Left renal pelvis (tissue), 4 donors: ENCODE measurements around the gene APRT. TPM values are rescaled to one million over a fixed set of nuclear protein-coding genes. Genes with fewer than 3 reads are reported as not detected.
"Not testable (repeated sequence)": the region's sequence is repeated elsewhere in the genome, so short reads cannot be mapped to it uniquely, and the experiment has no call there.

Source experiments
- DNase-seq, 4 donors: peaks; one replicate each; pipeline ENCODE4 v3.0.0-alpha.2; 2013; ENCODE audit warnings: low read depth in 4 of 4, low spot score in 3 of 4
- polyA plus RNA-seq, 4 donors: library from polyadenylated mRNA; unstranded; fragments of 120-200 nt; gene quantifications; one replicate each; pipeline ENCODE4 v1.2.1, GENCODE V29; 2013; ENCODE audit not compliant: insufficient read length in 4 of 4

APRT gene
- polyA plus RNA-seq, 4 donors = 57.9 to 122 (median 80.7) TPM

DNA sequence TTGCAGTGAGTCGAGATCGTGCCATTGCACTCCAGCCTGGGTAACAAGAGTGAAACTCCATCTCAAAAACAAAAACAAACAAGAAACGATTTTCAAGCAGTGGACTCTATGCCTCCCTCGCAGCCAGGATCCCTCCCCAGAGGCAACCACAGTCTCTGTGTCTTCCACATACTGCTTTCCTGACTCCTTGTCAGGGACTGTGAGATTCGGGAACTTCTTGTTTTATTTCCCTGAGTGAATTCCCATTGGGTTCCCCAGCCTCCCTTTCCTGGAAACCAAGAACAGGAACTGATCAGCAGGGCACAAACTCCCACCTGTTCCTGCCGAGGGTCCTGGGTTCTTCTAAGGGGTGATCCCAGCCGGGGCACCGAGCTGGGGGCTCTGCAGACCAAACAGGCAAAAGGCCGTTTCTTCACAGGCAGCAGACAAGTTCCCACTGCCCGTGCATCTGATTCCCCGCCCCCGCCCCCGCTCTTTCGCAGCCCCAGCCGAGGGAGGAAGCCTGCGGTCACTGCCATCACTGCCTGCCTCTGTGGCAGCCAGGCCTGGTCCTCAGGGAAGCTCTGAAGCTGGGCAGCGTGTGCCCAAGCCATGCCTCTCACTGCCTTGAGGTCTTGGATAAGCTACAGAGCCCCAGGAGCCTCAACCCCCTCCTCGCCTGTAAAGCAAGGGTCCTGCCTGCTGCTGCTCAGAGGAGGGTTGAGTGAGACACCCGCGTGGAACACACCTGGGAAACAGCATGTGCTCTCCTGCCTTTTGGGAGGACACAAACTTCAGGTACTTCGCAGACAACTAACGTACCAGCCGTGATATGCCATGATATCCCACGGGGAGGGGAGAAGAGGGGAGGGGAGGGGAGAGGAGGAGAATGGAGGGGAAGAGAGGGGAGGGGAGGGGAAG is 21.2 kb downstream of the APRT start:
- DNase-seq = no peak

DNA sequence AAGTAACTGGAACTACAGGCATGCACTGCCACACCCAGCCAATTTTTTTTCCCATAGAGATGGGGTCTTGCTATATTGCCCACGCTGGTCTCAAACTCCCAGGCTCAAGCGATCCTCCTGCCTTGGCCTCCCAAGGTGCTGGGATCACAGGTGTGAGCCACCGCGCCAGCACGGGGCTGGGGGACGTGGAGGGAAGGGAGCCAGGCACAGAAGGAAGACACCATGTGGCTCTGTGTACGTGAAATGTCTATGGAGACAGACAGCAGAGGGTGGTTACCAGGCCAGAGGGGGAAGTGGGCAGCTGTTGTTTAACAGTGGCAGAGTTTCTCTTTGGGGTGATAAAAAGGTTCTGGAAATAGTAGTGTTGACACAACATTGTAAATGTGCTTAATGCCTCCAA is 22.1 kb downstream of the APRT start:
- DNase-seq = no peak

DNA sequence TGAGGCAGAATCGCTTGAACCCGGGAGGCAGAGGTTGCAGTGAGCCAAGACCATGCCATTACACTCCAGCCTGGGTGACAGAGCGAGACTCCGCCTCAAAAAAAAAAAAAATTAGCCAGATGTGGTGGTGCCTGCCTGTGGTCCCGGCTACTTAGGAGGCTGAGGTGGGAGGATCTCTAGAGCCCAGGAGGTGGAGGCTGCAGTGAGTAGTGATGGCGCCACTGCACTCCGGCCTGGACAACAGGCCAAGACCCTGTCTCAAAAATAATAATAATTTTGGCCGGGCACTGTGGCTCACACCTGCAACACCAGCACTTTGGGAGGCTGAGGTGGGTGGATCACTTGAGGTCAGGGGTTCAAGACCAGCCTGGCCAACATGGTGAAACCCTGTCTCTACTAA is 23.0 kb downstream of the APRT start:
- DNase-seq = not testable (repeated sequence)

DNA sequence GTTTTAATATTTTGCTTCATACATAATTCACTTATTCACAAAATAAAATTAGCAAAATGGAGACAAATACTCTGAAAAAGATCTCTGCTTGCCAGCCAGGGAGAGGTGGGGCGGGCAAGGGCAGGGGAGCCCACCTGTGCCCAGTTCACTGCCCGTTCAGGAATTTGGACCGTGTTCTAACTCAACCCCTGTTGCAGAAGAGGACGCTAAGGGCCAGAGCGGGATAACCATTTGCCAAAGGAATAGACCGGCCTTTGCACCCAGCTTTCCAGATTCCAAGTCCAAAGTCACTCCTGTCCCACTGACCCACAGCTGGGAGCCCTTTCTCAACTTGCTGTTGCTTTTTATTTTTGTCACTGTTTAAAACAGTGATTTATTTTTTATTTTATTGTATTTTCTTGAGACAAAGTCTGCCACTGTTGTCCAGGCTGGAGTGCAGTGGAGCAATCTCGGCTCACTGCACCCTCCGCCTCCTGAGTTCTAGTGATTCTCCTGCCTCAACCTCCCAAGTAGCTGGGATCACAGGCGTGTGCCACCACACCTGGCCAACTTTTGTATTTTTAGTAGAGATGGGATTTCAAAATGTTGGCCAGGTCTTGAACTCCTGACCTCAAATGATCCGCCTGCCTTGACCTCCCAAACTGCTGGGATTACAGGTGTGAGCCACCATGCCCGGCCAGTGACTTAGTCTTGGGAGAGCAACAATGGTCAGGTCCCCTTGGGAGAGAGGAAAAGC is 24.0 kb downstream of the APRT start:
- no peak for DNase-seq

DNA sequence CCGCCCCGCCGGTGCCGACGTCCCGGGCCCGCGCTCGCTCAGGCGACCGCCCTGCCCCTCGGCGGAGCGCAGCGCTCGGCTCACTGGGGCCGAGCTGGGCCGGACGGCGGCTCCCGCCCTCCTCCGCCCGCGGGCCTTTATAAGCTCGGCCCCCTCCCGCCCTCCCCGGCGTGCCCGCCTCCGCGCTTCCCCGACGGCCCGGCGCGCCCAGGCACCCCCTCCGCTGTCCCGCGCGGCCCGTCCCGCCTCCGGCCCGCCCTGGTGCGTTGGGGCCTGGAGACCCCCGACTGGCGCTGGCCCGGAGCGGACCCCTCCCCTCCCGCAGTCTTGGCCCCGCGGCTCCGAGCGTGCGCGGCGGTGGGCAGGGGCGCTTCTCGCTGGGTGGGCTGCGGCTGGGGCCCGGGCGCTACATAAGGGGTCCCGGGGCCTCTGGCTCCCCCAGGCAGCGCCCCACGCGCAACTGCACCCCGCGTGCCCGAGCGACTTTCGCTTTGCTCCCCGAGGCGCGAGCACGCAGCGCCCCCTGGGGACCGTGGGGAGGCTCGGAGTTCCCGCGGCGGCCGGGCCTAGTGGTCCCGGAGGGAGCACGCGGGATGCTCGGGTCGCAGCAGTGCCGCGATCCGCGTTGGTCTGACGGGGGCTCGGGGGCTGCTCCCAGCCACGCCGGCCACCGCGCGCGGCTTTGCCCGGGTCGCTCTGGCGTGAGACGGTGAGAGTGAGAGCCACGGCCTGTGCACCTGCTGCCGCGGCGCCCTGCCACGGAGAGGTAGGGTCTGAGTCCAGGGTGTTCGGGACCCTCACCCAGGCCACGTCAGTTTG is 26.4 kb downstream of the APRT start, which contains the start of gene PIEZO1:
Gene PIEZO1 (minus strand): TSS at position 115 of the 819 bp plus-strand sequence. CDS start 256 bp downstream, outside the sequence.
- DNase-seq = no peak

DNA sequence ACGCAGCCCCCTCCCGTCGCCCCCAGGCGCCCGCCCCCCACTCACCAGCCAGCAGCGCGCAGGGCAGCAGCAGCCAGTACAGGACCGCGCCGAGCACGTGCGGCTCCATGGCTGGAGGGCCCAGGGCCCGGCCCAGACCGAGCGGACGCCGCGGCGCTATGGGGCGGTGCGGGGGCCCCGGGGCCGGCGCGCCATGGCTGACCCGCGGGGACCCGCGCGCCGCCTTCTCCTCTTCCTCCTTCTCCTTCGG is 26.9 kb downstream of the APRT start:
- DNase-seq = no peak

DNA sequence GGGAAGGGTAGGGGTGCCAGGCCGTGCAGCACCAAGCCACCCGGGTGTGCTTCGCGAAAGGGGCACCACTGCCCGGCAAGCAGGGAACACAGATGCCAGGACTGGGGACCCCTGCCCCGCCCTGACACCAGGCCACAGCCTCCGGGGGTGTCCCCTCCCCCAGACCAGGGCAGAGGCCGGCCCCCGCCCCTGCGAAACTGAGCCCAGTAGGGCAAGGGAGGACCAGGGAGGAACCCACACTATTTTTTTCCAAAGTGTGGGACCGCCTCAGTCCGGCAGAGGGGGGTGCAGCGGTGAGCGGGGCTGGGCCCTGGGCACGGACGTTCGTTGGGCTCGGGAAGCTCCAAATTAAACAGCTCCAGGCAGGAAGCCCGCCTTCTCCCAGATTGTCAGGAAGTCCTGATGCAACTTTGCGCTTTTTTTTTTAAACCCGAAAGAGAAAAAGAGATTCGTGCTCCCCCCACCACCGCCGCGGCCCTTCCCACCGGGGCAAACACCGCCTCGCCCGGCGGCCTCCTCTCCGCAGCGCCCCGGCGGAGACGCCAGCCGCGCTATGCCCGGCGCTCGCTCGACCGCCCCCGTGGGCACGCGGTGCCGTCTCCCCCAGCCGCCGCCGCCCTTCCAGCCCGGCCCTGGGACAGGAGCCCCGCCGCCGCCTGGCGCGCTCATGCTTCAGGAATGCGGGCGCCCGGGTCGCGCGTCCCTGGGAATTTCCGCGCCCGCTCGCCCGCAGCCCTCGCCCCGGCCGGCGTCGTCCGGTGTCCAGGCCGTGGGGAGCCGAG is 27.5 kb downstream of the APRT start:
- DNase-seq = no peak

DNA sequence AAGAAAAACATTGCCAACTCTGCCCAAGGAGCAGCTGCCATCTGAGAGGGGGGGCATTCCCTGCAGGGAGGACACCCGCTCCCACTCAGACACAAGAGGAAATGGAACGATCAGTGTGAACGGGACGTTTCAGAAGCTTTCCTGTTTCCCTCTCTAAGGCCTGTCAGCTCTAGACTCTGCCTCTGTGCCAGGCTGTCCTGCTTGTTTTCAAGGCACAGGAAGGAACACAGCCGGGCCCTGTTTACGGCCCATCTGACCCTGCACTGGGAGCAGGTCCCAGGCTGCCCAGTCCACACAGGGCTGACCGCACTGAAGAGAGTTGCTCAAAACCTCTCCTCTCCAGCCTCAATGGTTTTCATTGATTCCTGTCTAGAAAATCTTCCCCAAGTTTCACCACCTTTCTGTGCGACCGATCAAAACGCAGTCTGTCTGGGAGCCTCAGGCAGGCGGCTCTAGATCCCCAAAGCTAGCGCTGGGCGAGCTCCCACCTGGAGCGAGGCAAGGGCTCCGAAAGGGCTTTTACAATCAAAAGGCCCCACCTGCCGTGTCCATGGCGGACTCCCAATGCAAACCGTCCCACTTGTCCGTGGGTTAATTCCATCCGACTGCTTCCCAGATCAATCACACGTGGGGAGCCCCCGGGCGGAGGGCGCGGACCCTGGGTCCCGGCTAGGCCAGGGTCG is 28.2 kb downstream of the APRT start:
- no peak for DNase-seq

DNA sequence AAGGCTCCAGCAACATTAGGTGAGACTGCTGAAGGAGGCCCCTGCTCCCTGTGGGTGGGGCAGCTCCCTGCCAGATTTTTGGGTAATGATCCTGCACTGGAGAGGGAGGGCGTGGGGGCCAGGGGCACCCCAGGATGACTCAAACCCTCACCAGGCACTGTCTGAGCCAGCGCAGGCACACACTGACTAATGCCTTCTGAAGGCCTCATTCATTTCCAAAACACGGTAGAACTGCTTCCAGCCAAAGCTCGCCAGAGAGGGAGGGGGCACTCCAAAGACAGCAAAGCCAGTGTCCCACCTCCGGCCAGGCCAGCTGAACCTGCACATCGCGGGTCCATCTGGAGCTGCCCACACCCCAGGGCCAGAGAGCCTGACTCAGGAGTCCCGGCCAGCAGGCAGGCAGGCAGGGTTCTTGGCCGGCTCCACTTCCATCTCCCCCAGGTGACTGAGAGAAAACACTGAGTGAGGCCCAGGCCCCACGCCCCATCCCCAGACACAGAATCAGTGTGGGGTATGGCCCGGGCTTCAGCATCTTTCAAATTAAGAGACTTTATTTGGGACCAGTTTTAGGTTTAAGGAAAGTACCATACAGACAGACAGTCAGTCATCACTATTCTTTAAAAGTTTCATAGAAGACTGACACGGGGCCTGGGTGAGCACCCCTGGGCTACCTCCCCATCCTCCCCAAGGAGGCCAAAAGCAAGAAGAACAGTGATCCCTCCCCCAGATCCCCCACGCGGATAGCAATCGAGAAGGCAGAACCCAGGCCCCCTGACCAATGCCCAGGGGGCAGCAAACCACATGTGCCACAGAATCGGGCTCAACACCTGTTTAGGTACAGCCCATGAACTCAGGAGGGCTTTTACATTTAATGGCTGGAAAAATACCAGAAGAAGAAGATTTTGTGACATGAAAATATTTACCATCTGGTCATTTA is 29.0 kb downstream of the APRT start:
- no peak for DNase-seq

DNA sequence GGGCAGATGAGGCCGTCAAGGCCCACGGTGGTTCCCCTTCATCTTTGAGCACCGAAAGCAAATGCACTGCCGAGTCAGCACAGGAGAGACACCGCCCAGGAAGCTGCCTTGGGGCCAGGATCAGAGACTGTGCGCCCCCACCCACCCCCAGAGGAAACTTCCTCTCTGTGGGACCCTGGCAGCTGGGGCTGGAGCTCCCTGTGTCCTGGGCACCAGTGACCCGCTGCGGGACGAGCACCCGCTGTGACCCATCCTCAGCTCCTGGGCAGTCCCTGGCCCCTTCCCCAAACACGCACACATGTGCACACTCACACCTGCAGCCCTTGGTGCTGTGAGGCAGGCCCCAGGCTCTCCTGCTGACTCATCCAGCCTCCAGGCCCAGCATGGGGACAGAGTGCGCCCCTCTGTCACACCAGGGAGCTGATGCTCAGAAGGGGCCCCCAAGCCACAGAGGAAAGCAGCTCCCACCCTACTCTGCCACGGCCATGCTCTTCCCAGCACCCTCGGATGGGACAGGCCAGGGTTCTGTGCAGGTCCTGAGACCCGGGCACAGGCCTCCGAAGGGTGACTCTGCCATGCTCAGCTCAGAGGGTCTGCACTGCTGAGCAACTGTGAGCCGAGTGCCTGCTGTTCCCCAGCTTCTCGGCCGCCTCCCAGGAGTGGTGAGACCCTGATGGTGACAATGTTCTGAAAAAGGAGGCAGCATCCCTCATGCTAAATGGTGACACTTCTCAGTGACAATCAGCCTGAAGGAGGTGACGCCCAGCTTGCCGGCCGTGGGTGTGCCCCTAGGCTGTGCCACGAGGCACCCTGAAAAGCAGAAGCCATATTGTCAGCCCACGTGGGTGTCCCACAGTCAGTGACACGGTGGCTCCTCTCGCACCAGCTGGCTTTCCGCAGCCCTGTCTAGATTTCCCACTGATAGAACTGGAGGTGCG is 30.3 kb downstream of the APRT start:
- DNase-seq = no peak

DNA sequence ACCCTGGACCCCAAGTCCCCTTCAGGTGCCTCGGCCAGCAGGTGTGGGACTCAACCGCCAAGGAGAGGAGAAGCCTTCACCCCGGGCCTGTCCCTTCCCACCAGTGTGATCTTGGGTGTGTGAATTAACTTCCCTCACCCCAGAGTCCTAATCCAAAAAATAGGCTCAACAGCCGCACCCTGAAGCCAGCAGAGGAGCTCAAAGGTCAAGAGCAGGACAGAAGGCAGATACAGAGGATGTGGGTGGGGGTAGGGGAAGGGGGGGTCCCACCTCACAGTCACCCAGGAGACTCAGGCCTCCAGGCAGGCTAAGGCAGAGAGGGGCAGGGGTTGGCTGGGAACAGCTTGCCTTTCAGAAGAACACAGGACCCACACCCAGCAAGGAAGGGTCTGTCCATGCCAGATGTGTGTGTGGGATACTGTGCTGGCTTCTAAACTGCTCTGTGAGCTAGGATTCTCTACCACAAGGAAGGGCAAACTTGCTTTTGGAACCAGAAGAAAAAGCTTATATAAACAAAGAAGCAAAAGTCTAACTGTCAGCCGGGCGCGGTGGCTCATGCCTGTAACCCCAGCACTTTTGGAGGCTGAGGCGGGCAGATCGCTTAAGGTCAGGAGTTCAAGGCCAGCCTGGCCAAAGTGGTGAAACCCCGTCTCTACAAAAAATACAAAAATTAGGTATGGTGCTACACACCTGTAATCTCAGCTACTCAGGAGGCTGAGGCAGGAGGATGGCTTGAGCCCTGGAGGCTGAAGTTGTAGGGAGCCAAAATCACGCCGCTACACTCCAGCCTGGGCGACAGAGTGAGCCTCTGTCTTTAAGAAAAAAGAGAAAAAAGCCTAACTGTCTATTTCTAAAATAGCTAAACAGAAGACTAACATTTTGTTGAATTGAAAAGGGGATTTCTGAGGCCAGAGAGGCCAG is 31.3 kb downstream of the APRT start:
- no peak for DNase-seq

DNA sequence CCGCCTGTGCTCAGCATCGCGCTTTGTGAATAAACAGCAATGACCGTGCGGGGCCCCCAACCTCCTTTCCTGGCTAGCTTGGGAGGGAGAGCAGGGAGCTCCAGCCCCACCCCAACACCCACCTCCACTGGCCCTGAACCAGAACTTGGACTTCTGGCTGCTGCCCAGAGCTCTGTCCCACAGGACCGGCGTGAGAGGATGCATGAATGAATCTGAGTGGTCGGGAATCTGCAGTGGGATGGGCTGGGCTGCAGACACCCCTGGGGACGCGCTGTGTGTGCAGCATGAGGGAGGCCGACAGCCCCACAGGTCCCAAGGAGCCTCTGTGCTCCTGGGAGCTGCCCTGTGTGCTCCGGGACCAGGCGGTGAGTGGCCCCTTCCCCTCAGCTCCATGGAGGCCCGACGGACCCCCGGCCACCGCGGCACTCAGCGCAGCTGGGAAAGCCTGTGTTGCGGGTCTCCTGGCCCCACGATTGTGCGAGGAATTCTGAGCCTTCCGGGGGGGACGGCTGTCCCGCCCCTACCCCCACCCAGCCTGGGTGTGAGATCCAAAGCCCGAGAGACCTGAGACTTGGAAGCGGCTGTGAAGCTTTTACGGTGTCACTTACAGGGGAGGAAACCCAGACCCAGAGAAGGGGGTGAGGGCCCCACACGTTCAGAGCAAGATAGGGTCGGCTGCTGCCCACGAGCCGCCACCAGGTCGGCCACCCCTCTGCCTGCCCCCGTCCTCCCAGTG is 32.2 kb downstream of the APRT start:
- DNase-seq = no peak

DNA sequence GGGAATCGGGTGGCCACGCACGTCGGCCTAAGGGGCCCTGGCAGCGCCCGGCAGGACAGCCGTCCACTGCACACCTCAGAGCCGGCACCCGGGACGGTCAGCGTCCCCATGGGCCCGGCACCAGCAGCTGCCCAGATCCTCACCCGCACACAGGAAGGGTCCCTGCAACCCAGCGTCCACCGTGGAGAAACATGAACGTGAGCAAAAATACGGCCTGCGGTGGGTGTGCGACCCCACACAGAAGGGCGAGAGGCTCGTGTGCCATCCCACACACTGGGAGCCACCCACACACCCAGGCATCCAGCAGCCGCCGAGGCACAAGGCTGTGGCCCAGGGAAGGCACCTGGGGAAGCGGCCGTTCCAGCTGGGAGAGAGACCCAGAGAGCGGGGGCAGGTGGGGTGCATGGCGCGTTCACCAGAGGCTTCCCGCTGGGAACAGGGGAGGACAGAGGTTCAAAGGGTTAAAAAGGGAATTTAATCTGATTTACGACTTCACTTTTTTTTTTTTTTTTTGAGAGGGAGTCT is 33.1 kb downstream of the APRT start:
- no peak for DNase-seq

DNA sequence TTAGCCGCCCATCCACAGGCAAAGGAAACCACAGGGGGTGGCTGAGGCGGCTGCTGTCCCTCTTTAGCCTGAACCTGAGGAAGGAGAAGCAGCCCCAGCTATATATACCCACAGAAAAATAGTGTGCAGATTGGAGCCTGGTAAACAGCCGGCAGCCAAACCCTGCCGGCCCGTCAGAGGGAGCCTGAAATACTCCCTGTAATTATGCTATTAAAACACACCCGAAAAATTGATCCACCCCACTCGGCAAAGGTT is 33.5 kb downstream of the APRT start:
- DNase-seq = no peak

DNA sequence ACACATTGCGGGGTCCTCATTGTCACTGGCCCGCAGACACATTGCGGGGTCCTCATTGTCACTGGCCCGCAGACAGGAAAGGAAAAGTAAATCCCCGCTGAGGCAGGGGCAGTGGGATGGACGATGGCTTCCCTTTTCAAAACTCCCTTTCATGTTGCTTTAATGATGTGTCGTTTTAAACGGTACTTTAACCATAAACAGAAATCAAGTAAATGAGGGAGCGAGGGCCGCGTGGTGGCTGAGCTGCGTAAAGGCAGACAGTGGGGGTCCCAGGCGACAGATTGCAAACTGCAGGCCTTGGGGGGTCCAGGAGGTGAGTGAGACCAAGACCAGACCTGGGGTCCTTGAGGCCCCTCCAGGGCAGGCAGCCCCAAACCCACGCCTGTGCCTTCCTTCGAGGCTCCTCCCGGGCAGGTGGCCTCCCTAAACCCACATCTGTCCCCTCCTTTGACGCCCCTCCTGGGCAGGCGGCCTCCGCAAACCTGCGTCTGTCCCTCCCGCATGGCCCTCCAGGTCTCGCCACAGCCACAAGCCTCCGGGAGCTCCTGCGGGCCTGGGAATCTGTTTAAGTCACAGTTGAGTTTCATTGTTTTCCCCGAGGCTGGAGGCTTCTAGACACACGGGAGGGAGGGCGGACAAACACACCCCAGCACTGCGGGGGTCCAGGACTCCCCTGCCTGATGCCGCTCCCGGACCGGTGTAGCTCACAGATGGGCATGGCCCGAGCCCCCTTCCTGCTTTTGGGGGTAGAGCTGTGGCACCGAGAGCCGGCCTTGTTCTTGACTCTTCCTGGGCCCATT is 34.1 kb downstream of the APRT start:
- DNase-seq = no peak
